Adipocyte (in vitro differentiated cells): ENCODE measurements around the gene STAT4.

ENCODE experiments used
- DNase-seq: peaks from one replicate; pipeline ENCODE4 v3.0.0-alpha.2; 2015; ENCODE audit warnings: low read depth
- H3K27me3 ChIP-seq: replicated peaks from 2 replicates; pipeline ENCODE4 v1.7.0; 2013; ENCODE audit warnings: mild to moderate bottlenecking, low read length, moderate library complexity; ENCODE audit not compliant: control insufficient read depth, insufficient read depth
- H3K36me3 ChIP-seq: 2 replicates; pipeline ENCODE4 v1.7.0; 2013; ENCODE audit warnings: low read length, mild to moderate bottlenecking, moderate library complexity; ENCODE audit not compliant: control insufficient read depth, insufficient read depth, severe bottlenecking
- H3K4me1 ChIP-seq: 2 replicates; pipeline ENCODE4 v1.7.0; 2013; ENCODE audit warnings: mild to moderate bottlenecking, low read length, moderate library complexity; ENCODE audit not compliant: control insufficient read depth, insufficient read depth
- H3K4me3 ChIP-seq: 2 replicates; pipeline ENCODE4 v1.7.0; 2013; ENCODE audit warnings: mild to moderate bottlenecking, low read length, moderate library complexity
- H3K9ac ChIP-seq: 2 replicates; pipeline ENCODE4 v1.7.0; 2013; ENCODE audit warnings: mild to moderate bottlenecking, low read length, moderate library complexity
- H3K9me3 ChIP-seq: 2 replicates; pipeline ENCODE4 v1.7.0; 2013; ENCODE audit warnings: mild to moderate bottlenecking, low read length, moderate library complexity; ENCODE audit not compliant: control insufficient read depth

Gene STAT4

GRCh38 chr2:191038741-191039140, 112.1 kb downstream of the STAT4 start:
- Histone ChIP-seq H3K4me1 (peaks cover 32% of the 10 kb centered on the region), H3K9me3 (peaks cover 3% of the 10 kb centered on the region), H3K27me3 (no peaks in the 10 kb centered on the region), H3K4me3 (peak overlapping the region; percentile 5), H3K36me3 (no peaks in the 10 kb centered on the region), H3K9ac (peak overlapping the region; percentile 66)
- DNase-seq, result no peak

- Histone ChIP-seq H3K9ac (peak overlapping the region; percentile 66), H3K36me3 (no peaks in the 10 kb centered on the region), H3K27me3 (no peaks in the 10 kb centered on the region), H3K9me3 (peaks cover under 1% of the 10 kb centered on the region), H3K4me1 (peaks cover 32% of the 10 kb centered on the region), H3K4me3 (peak overlapping the region; percentile 5)
- DNase-seq, result peak; percentile 84
Observed at GRCh38 chr2:191038241-191038725, 112.5 kb downstream of the STAT4 start.

GRCh38 chr2:191037351-191037750, 113.4 kb downstream of the STAT4 start:
- peaks cover 38% of the 10 kb centered on the region for H3K4me1 ChIP-seq
- no peaks in the 10 kb centered on the region for H3K27me3 ChIP-seq
- H3K9me3 ChIP-seq, result no peaks in the 10 kb centered on the region
- H3K36me3 ChIP-seq, result no peaks in the 10 kb centered on the region
- no peak for DNase-seq
- no peak overlapping the region for H3K4me3 ChIP-seq
- peak overlapping the region; percentile 66 for H3K9ac ChIP-seq

GRCh38 chr2:191036363-191036762, 114.4 kb downstream of the STAT4 start:
- no peaks in the 10 kb centered on the region for H3K36me3 ChIP-seq
- H3K27me3 ChIP-seq, result no peaks in the 10 kb centered on the region
- no peak overlapping the region for H3K4me3 ChIP-seq
- H3K4me1 ChIP-seq, result peaks cover 35% of the 10 kb centered on the region
- DNase-seq, result no peak
- no peaks in the 10 kb centered on the region for H3K9me3 ChIP-seq
- H3K9ac ChIP-seq, result no peak overlapping the region

GRCh38 chr2:191032588-191033429, 118.0 kb downstream of the STAT4 start:
- Histone ChIP-seq H3K4me3 (no peak overlapping the region), H3K9me3 (no peaks in the 10 kb centered on the region), H3K4me1 (peaks cover 34% of the 10 kb centered on the region), H3K27me3 (no peaks in the 10 kb centered on the region), H3K9ac (peak overlapping the region; percentile 7), H3K36me3 (no peaks in the 10 kb centered on the region)
- DNase-seq, result no peak

GRCh38 chr2:191031256-191031655, 119.5 kb downstream of the STAT4 start:
- peaks cover 24% of the 10 kb centered on the region for H3K4me1 ChIP-seq
- H3K9ac ChIP-seq, result peak overlapping the region; percentile 61
- no peak for DNase-seq
- H3K27me3 ChIP-seq, result no peaks in the 10 kb centered on the region
- H3K9me3 ChIP-seq, result no peaks in the 10 kb centered on the region
- H3K36me3 ChIP-seq, result no peaks in the 10 kb centered on the region
- H3K4me3 ChIP-seq, result no peak overlapping the region

GRCh38 chr2:191030521-191031154, 120.2 kb downstream of the STAT4 start:
- Histone ChIP-seq H3K27me3 (no peaks in the 10 kb centered on the region), H3K4me3 (peak overlapping the region; percentile 37), H3K9me3 (no peaks in the 10 kb centered on the region), H3K4me1 (peaks cover 26% of the 10 kb centered on the region), H3K9ac (peak overlapping the region; percentile 61), H3K36me3 (no peaks in the 10 kb centered on the region)
- peak; percentile 67 for DNase-seq

GRCh38 chr2:191029280-191029950, 121.4 kb downstream of the STAT4 start:
- Histone ChIP-seq H3K36me3 (no peaks in the 10 kb centered on the region), H3K9ac (no peak overlapping the region), H3K27me3 (no peaks in the 10 kb centered on the region), H3K4me1 (peaks cover 26% of the 10 kb centered on the region), H3K4me3 (no peak overlapping the region), H3K9me3 (no peaks in the 10 kb centered on the region)
- no peak for DNase-seq

GRCh38 chr2:191026377-191026776, 124.4 kb downstream of the STAT4 start:
- Histone ChIP-seq H3K9ac (no peak overlapping the region), H3K4me1 (peaks cover 23% of the 10 kb centered on the region)

GRCh38 chr2:191025135-191025534, 125.7 kb downstream of the STAT4 start:
- Histone ChIP-seq H3K27me3 (no peaks in the 10 kb centered on the region), H3K4me3 (no peak overlapping the region), H3K36me3 (no peaks in the 10 kb centered on the region), H3K9me3 (no peaks in the 10 kb centered on the region), H3K4me1 (peaks cover 16% of the 10 kb centered on the region), H3K9ac (no peak overlapping the region)
- no peak for DNase-seq

More at GRCh38 chr2:191026377-191026776, 124.4 kb downstream of the STAT4 start:
- Histone ChIP-seq H3K36me3 (no peaks in the 10 kb centered on the region), H3K9me3 (no peaks in the 10 kb centered on the region), H3K27me3 (no peaks in the 10 kb centered on the region), H3K4me3 (no peak overlapping the region)
- DNase-seq, result no peak

GRCh38 chr2:191023235-191023679, 127.5 kb downstream of the STAT4 start:
- DNase-seq, result no peak
- Histone ChIP-seq H3K4me3 (no peak overlapping the region), H3K36me3 (no peaks in the 10 kb centered on the region), H3K9me3 (no peaks in the 10 kb centered on the region), H3K4me1 (peaks cover 21% of the 10 kb centered on the region), H3K9ac (no peak overlapping the region), H3K27me3 (no peaks in the 10 kb centered on the region)
